HepG2 (cell line): Measurements from ENCODE around the gene EPB41L2. TPM values are rescaled to one million over a fixed set of nuclear protein-coding genes. Genes with fewer than 3 reads are reported as not detected.

ENCODE experiments used
- AGO1 ChIP-seq: fragments of 200-400 bp; formaldehyde crosslinking; IDR thresholded peaks from 2 replicates; pipeline ENCODE4 v1.6.1; 2017; ENCODE audit warnings: mild to moderate bottlenecking, low read depth, low read length, moderate library complexity; ENCODE audit not compliant: poor library complexity, severe bottlenecking
- ATM ChIP-seq: fragments of 450-650 bp; IDR thresholded peaks from 2 replicates; pipeline ENCODE4 v1.7.1; 2017; ENCODE audit warnings: mild to moderate bottlenecking, borderline replicate concordance
- CREM ChIP-seq, 2 experiments: sonication (generic) in 1 of 2; formaldehyde crosslinking in 1 of 2; IDR thresholded peaks; 2 replicates each; pipeline versions ENCODE4 v1.4.0 to v1.6.1; 2016 to 2020; ENCODE audit warnings: antibody characterized with exemption in 1 of 2, mild to moderate bottlenecking in 1 of 2, missing genetic modification reagents in 1 of 2
- DMAP1 ChIP-seq: IDR thresholded peaks from 2 replicates; pipeline ENCODE4 v1.6.1; 2016
- DNMT1 ChIP-seq: sonication (generic); formaldehyde crosslinking; IDR thresholded peaks from 2 replicates; pipeline ENCODE4 v1.5.1; 2020; ENCODE audit warnings: mild to moderate bottlenecking, missing genetic modification reagents
- EHMT2 ChIP-seq: fragments of 200-600 bp; sonication (generic); IDR thresholded peaks from 2 replicates; pipeline ENCODE4 v1.7.0; 2017; ENCODE audit warnings: antibody characterized with exemption, low read depth, low read length, borderline replicate concordance
- FOXO1 ChIP-seq: sonication (generic); formaldehyde crosslinking; IDR thresholded peaks from 2 replicates; pipeline ENCODE4 v1.4.0; 2020; ENCODE audit warnings: missing genetic modification reagents
- HMG20A ChIP-seq: IDR thresholded peaks from 2 replicates; pipeline ENCODE4 v1.6.1; 2016; ENCODE audit warnings: borderline replicate concordance
- IRF2 ChIP-seq: IDR thresholded peaks from 2 replicates; pipeline ENCODE4 v1.6.1; 2018; ENCODE audit warnings: missing genetic modification reagents, missing compliant biosample characterization
- ISX ChIP-seq: sonication (generic); formaldehyde crosslinking; conservative IDR thresholded peaks from 2 replicates; pipeline ENCODE4 v1.5.0; 2020; ENCODE audit warnings: missing genetic modification reagents
- KAT7 ChIP-seq: IDR thresholded peaks from 2 replicates; pipeline ENCODE4 v1.6.1; 2018; ENCODE audit warnings: borderline replicate concordance, missing compliant biosample characterization
- KAT8 ChIP-seq: IDR thresholded peaks from 2 replicates; pipeline ENCODE4 v1.6.1; 2016; ENCODE audit warnings: missing genetic modification reagents, missing compliant biosample characterization
- KLF9 ChIP-seq: IDR thresholded peaks from 2 replicates; pipeline ENCODE4 v1.6.1; 2016; ENCODE audit warnings: low read depth
- MBD4 ChIP-seq: IDR thresholded peaks from 2 replicates; pipeline ENCODE4 v1.6.1; 2012; ENCODE audit warnings: low read length, inconsistent platforms, borderline replicate concordance
- NCOA5 ChIP-seq: sonication (generic); formaldehyde crosslinking; IDR thresholded peaks from 2 replicates; pipeline ENCODE4 v1.4.0; 2020; ENCODE audit warnings: missing genetic modification reagents
- PHF20 ChIP-seq: sonication (generic); formaldehyde crosslinking; IDR thresholded peaks from 2 replicates; pipeline ENCODE4 v1.5.0; 2020; ENCODE audit warnings: mild to moderate bottlenecking, missing genetic modification reagents
- THAP11 ChIP-seq: IDR thresholded peaks from 2 replicates; pipeline ENCODE4 v1.6.1; 2016; ENCODE audit warnings: missing biosample characterization, missing genetic modification reagents
- ZBTB20 ChIP-seq: sonication (generic); formaldehyde crosslinking; IDR thresholded peaks from 2 replicates; pipeline ENCODE4 v1.8.1; 2023; ENCODE audit warnings: missing genetic modification reagents, low read depth, mild to moderate bottlenecking, borderline replicate concordance
- ZFP62 ChIP-seq: sonication (generic); formaldehyde crosslinking; IDR thresholded peaks from 2 replicates; pipeline ENCODE4 v1.4.0; 2020; ENCODE audit warnings: missing genetic modification reagents
- ZNF138 ChIP-seq: sonication (generic); formaldehyde crosslinking; IDR thresholded peaks from 2 replicates; pipeline ENCODE4 v1.5.0; 2020; ENCODE audit warnings: mild to moderate bottlenecking, low read depth, missing genetic modification reagents
- ZNF234 ChIP-seq: sonication (generic); formaldehyde crosslinking; conservative IDR thresholded peaks from 2 replicates; pipeline ENCODE4 v1.5.1; 2020; ENCODE audit warnings: mild to moderate bottlenecking, missing genetic modification reagents
- ZNF501 ChIP-seq: sonication (generic); formaldehyde crosslinking; IDR thresholded peaks from 2 replicates; pipeline ENCODE4 v1.5.1; 2020; ENCODE audit warnings: mild to moderate bottlenecking, moderate library complexity, missing genetic modification reagents
- ZNF530 ChIP-seq: sonication (generic); formaldehyde crosslinking; IDR thresholded peaks from 2 replicates; pipeline ENCODE4 v1.5.0; 2020; ENCODE audit warnings: low read depth, mild to moderate bottlenecking, missing genetic modification reagents
- ZNF589 ChIP-seq: sonication (generic); formaldehyde crosslinking; conservative IDR thresholded peaks from 2 replicates; pipeline ENCODE4 v1.8.0; 2022; ENCODE audit warnings: mild to moderate bottlenecking, moderate library complexity, missing genetic modification reagents
- ZNF598 ChIP-seq: sonication (generic); formaldehyde crosslinking; IDR thresholded peaks from 2 replicates; pipeline ENCODE4 v1.5.1; 2020; ENCODE audit warnings: mild to moderate bottlenecking, missing genetic modification reagents, borderline replicate concordance
- ZNF652 ChIP-seq: IDR thresholded peaks from 2 replicates; pipeline ENCODE4 v1.6.1; 2016; ENCODE audit warnings: low read depth, borderline replicate concordance
- ZSCAN22 ChIP-seq: sonication (generic); formaldehyde crosslinking; IDR thresholded peaks from 2 replicates; pipeline ENCODE4 v1.4.0; 2020; ENCODE audit warnings: mild to moderate bottlenecking, missing genetic modification reagents
- polyA plus RNA-seq, 8 experiments: library from polyadenylated mRNA; depleted of rRNA in 3 of 8; stranded (reverse) in 7 of 8; unstranded in 1 of 8; fragments of >200 nt; fragmentation: Illumina TruSeq in 4 of 8; extraction: Trizol in 4 of 8; gene quantifications; 2 replicates each; pipeline versions ENCODE4 v1.2.1 to v1.2.3, GENCODE V29; 2011 to 2016; ENCODE audit warnings: low read depth in 4 of 8, missing spikeins in 1 of 8, mixed read lengths in 1 of 8; ENCODE audit not compliant: insufficient read depth in 1 of 8
- total RNA-seq, 5 experiments: library from RNA; depleted of rRNA; stranded (reverse); fragments of >200 nt; fragmentation: Illumina TruSeq; extraction: Trizol; gene quantifications; 2 replicates each; pipeline ENCODE4 v1.2.3, GENCODE V29; 2016; ENCODE audit warnings: low read depth in 1 of 5
- TF ChIP-seq, protein P1 (sequence below), 2 experiments: fragments of 450-650 bp in 1 of 2; sonication (generic) in 1 of 2; formaldehyde crosslinking; IDR thresholded peaks; 2 replicates each; pipeline versions ENCODE4 v1.5.0 to v1.8.0; 2020 to 2022; ENCODE audit warnings: mild to moderate bottlenecking in 1 of 2, missing genetic modification reagents in 1 of 2
- TF ChIP-seq, protein P2 (sequence below): sonication (generic); formaldehyde crosslinking; IDR thresholded peaks from 2 replicates; pipeline ENCODE4 v1.8.0; 2022; ENCODE audit warnings: mild to moderate bottlenecking, missing genetic modification reagents, moderate library complexity
- TF ChIP-seq, protein P3 (sequence below): sonication (generic); formaldehyde crosslinking; IDR thresholded peaks from 2 replicates; pipeline ENCODE4 v1.4.0; 2020; ENCODE audit warnings: missing genetic modification reagents, borderline replicate concordance

Gene EPB41L2
- total and polyA plus RNA-seq, 2 of the 13 experiments (the other 11 are each of a cell fraction or from before 2014, with no cell fraction given) = 41.7 to 56.4 TPM

DNA sequence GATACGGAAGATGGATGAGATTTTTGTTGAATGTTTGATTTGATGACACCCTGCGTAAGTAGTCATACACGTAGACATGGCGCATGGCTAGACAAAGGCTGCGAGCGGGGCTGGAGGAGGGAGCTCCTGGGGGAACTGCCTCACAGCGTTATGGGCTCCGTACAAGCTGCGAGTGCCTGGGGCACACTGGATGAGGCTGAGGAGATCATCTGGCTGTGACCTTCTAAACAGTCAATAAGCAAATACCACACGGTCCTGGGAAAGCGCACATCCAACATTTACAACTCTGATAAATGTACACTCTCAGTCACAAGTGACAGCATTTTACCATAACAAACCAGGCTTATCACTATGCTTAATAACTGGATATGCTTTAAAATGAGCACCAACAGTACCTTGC, 198.7 kb downstream of the EPB41L2 start (continued):
- TF ChIP-seq, protein P1, sequence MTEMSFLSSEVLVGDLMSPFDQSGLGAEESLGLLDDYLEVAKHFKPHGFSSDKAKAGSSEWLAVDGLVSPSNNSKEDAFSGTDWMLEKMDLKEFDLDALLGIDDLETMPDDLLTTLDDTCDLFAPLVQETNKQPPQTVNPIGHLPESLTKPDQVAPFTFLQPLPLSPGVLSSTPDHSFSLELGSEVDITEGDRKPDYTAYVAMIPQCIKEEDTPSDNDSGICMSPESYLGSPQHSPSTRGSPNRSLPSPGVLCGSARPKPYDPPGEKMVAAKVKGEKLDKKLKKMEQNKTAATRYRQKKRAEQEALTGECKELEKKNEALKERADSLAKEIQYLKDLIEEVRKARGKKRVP (CRISPR knock-in tag; IDR thresholded peaks at IDR 0.05) = no peak
- TF ChIP-seq FOXO1 (CRISPR knock-in tag) = peak; percentile 86
- peak; percentile 53; the same call in 1 of the 2 replicates for TF ChIP-seq IRF2 (CRISPR knock-in tag)
- TF ChIP-seq, protein P2, sequence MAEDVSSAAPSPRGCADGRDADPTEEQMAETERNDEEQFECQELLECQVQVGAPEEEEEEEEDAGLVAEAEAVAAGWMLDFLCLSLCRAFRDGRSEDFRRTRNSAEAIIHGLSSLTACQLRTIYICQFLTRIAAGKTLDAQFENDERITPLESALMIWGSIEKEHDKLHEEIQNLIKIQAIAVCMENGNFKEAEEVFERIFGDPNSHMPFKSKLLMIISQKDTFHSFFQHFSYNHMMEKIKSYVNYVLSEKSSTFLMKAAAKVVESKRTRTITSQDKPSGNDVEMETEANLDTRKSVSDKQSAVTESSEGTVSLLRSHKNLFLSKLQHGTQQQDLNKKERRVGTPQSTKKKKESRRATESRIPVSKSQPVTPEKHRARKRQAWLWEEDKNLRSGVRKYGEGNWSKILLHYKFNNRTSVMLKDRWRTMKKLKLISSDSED (CRISPR knock-in tag) = no peak
- no peak; the same call in 1 of the 2 replicates for TF ChIP-seq KAT7 (CRISPR knock-in tag)
- TF ChIP-seq ZNF598 (CRISPR knock-in tag) = no peak; the same call in 1 of the 2 replicates
- TF ChIP-seq EHMT2 = no peak
- no peak for TF ChIP-seq DMAP1 (CRISPR knock-in tag)
- no peak for TF ChIP-seq ZNF652 (CRISPR knock-in tag)
- TF ChIP-seq ZNF234 (CRISPR knock-in tag) = 0 out of 2 replicates have a peak, but pooled peaks have one; percentile 55
- TF ChIP-seq ZFP62 (CRISPR knock-in tag) = no peak
- TF ChIP-seq ZNF530 = no peak
- TF ChIP-seq PHF20 (CRISPR knock-in tag) = no peak
- TF ChIP-seq MBD4 = no peak
- no peak for TF ChIP-seq ZNF138 (CRISPR knock-in tag)
- TF ChIP-seq ZNF501 (CRISPR knock-in tag) = peak; percentile 63; the same call in 1 of the 2 replicates
- no peak; the same call in 1 of the 2 replicates for TF ChIP-seq CREM (IDR thresholded peaks at IDR 0.05)
- no peak for TF ChIP-seq CREM (CRISPR knock-in tag; IDR thresholded peaks at IDR 0.05)
- peak; percentile 47 for TF ChIP-seq THAP11 (CRISPR knock-in tag)
- peak; percentile 80; the same call in 1 of the 2 replicates for TF ChIP-seq ZBTB20 (CRISPR knock-in tag)
- TF ChIP-seq KAT8 (CRISPR knock-in tag) = 0 out of 2 replicates have a peak, but pooled peaks have one; percentile 14
- peak; percentile 81; the same call in 1 of the 2 replicates for TF ChIP-seq HMG20A (CRISPR knock-in tag)
- TF ChIP-seq AGO1 = no peak
- no peak for TF ChIP-seq NCOA5 (CRISPR knock-in tag)
- TF ChIP-seq, protein P3, sequence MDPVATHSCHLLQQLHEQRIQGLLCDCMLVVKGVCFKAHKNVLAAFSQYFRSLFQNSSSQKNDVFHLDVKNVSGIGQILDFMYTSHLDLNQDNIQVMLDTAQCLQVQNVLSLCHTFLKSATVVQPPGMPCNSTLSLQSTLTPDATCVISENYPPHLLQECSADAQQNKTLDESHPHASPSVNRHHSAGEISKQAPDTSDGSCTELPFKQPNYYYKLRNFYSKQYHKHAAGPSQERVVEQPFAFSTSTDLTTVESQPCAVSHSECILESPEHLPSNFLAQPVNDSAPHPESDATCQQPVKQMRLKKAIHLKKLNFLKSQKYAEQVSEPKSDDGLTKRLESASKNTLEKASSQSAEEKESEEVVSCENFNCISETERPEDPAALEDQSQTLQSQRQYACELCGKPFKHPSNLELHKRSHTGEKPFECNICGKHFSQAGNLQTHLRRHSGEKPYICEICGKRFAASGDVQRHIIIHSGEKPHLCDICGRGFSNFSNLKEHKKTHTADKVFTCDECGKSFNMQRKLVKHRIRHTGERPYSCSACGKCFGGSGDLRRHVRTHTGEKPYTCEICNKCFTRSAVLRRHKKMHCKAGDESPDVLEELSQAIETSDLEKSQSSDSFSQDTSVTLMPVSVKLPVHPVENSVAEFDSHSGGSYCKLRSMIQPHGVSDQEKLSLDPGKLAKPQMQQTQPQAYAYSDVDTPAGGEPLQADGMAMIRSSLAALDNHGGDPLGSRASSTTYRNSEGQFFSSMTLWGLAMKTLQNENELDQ (CRISPR knock-in tag) = no peak
- TF ChIP-seq ZSCAN22 = no peak
- TF ChIP-seq ISX (CRISPR knock-in tag) = no peak
- TF ChIP-seq ZNF589 (CRISPR knock-in tag) = no peak
- TF ChIP-seq KLF9 (CRISPR knock-in tag) = no peak
- no peak for TF ChIP-seq DNMT1 (CRISPR knock-in tag)
- TF ChIP-seq ATM = no peak
